MCF 10A (cell line): Measurements from ENCODE around the gene CBY1. TPM values are rescaled to one million over a fixed set of nuclear protein-coding genes. Genes with fewer than 3 reads are reported as not detected.
A peak's percentile ranks its signal among the peaks of the same experiment; 100 is the strongest.

Source experiments
- BruUV-seq: library from RNA; stranded (reverse); fragments of 400-500 nt; replicated peaks from 2 replicates; lab custom pipeline; 2021; lab: Mats Ljungman, UMichigan
- CTCF ChIA-PET: fragments of 300-600 bp; sonication (Branson Sonifier 250); formaldehyde crosslinking; extraction: SDS; loops from one replicate; lab custom pipeline; 2021; ENCODE audit warnings: antibody characterized with exemption, inconsistent platforms; lab: Yijun Ruan, JAX
- POLR2A ChIA-PET: fragments of 300-600, 350-650 bp; sonication (Branson Sonifier 250); formaldehyde crosslinking; extraction: SDS; loops from one replicate; lab custom pipeline; 2020; ENCODE audit warnings: antibody characterized with exemption, inconsistent platforms; lab: Yijun Ruan, JAX
- DNase-seq: peaks from one replicate; pipeline ENCODE4 v3.0.0-alpha.2; 2018; ENCODE audit not compliant: unreplicated experiment
- H3K27ac Mint-ChIP-seq: one replicate; pipeline ENCODE4 v1.8.0; 2022; ENCODE audit warnings: mild to moderate bottlenecking, low read depth, mixed read lengths; ENCODE audit not compliant: unreplicated experiment
- H3K27me3 Mint-ChIP-seq: one replicate; pipeline ENCODE4 v1.8.0; 2022; ENCODE audit warnings: mixed read lengths; ENCODE audit not compliant: insufficient read depth, unreplicated experiment
- H3K36me3 Mint-ChIP-seq: one replicate; pipeline ENCODE4 v1.8.0; 2022; ENCODE audit warnings: mild to moderate bottlenecking, moderate library complexity, mixed read lengths; ENCODE audit not compliant: insufficient read depth, unreplicated experiment
- H3K4me1 Mint-ChIP-seq: one replicate; pipeline ENCODE4 v1.8.0; 2022; ENCODE audit warnings: mixed read lengths; ENCODE audit not compliant: insufficient read depth, unreplicated experiment
- H3K4me3 Mint-ChIP-seq: one replicate; pipeline ENCODE4 v1.8.0; 2022; ENCODE audit warnings: mild to moderate bottlenecking, moderate library complexity, mixed read lengths; ENCODE audit not compliant: unreplicated experiment
- H3K9me3 Mint-ChIP-seq: one replicate; pipeline ENCODE4 v1.8.0; 2022; ENCODE audit warnings: mixed read lengths; ENCODE audit not compliant: unreplicated experiment
- intact Hi-C: fragments of 100-400 bp; cut with micrococcal nuclease; formaldehyde crosslinking; loops from 2 replicates; pipeline ENCODE4 v1.14.1; 2022
- total RNA-seq: library from RNA; stranded (reverse); gene quantifications from 2 replicates; pipeline ENCODE4 v1.2.3, GENCODE V29; 2022
- TF ChIP-seq, protein P1 (sequence below): fragments of 200-600 bp; IDR thresholded peaks from one replicate; pipeline ENCODE4 v1.8.0; 2022; ENCODE audit warnings: antibody characterized with exemption, mild to moderate bottlenecking; ENCODE audit not compliant: unreplicated experiment

The CBY1 gene
- total RNA-seq, 1 experiment from 2014 or later = 40.6 TPM

DNA sequence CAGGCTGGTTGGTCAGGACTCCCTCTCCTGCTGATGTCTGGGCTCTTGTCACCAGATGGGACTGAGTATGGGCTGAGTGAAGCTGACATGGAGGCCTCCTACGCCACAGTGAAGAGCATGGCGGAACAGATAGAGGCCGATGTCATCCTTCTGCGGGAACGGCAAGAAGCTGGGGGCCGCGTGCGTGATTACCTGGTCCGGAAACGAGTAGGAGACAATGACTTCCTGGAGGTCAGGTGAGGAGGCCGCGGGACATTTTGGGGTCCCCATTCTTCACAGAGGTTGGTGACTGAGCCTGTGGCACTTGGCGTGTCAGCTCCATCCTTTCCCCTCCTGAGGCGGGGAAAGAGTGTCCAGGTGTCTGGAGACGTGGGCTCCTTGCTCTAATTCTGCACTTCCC, 59.4 kb downstream of the CBY1 start:
- no TSS peak for BruUV-seq
- intact Hi-C loops = no loop called here
- Mint-ChIP-seq H3K4me3 (no peak overlapping the region), H3K9me3 (no peaks in the 10 kb centered on the region), H3K4me1 (peaks cover 16% of the 10 kb centered on the region), H3K36me3 (peaks cover 17% of the 10 kb centered on the region), H3K27ac (no peak overlapping the region), H3K27me3 (no peaks in the 10 kb centered on the region)
- no peak for DNase-seq
- ChIA-PET POLR2A (interaction anchor here (0.5 to 5.5 kb wide), 3 partner anchors 9 to 336 kb away, joined by 3 to 64 read pairs (median 4); partner anchors contain the start of gene GTPBP1), CTCF (interaction anchor here (0.6 to 1.3 kb wide), 3 partner anchors 9 to 269 kb away, joined by 3 to 4 read pairs (median 4); partner anchors contain the start of gene TOMM22)
- TF ChIP-seq, protein P1, sequence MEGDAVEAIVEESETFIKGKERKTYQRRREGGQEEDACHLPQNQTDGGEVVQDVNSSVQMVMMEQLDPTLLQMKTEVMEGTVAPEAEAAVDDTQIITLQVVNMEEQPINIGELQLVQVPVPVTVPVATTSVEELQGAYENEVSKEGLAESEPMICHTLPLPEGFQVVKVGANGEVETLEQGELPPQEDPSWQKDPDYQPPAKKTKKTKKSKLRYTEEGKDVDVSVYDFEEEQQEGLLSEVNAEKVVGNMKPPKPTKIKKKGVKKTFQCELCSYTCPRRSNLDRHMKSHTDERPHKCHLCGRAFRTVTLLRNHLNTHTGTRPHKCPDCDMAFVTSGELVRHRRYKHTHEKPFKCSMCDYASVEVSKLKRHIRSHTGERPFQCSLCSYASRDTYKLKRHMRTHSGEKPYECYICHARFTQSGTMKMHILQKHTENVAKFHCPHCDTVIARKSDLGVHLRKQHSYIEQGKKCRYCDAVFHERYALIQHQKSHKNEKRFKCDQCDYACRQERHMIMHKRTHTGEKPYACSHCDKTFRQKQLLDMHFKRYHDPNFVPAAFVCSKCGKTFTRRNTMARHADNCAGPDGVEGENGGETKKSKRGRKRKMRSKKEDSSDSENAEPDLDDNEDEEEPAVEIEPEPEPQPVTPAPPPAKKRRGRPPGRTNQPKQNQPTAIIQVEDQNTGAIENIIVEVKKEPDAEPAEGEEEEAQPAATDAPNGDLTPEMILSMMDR = no peak

DNA sequence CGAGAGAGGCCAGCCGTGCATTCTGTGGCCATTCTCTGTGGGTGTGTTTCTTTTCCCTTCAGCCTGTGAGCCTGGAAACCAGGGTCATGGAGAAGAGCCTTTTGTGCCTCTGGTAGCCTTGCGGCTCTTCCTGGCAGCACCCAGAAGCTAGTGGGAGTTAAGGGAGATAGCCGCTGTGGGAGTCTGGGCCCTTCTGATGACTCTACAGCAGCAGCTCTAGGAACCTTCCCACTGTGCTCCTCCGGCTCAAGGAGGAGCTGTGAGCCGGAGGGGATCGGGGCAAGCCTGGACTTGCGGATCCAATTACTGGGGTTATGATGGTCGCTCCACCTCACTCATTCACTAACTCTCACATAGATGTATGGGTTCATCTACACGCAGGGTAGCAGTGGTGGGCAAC, 59.8 kb downstream of the CBY1 start:
- H3K27me3 Mint-ChIP-seq = no peaks in the 10 kb centered on the region
- H3K9me3 Mint-ChIP-seq = no peaks in the 10 kb centered on the region
- no peak overlapping the region for H3K27ac Mint-ChIP-seq
- intact Hi-C loops = no loop called here
- no peak for DNase-seq
- peaks cover 19% of the 10 kb centered on the region for H3K36me3 Mint-ChIP-seq
- H3K4me1 Mint-ChIP-seq = peaks cover 16% of the 10 kb centered on the region
- CTCF ChIA-PET = interaction anchor here (1.1 kb wide), 1 partner anchor 10 kb away, joined by 4 read pairs; no protein-coding TSS in a partner anchor
- TF ChIP-seq, protein P1 = no peak
- no peak overlapping the region for H3K4me3 Mint-ChIP-seq
- BruUV-seq = no TSS peak
- POLR2A ChIA-PET = interaction anchor here (5.5 kb wide), 1 partner anchor 9 kb away, joined by 64 read pairs; the partner anchor contains the start of gene GTPBP1

DNA sequence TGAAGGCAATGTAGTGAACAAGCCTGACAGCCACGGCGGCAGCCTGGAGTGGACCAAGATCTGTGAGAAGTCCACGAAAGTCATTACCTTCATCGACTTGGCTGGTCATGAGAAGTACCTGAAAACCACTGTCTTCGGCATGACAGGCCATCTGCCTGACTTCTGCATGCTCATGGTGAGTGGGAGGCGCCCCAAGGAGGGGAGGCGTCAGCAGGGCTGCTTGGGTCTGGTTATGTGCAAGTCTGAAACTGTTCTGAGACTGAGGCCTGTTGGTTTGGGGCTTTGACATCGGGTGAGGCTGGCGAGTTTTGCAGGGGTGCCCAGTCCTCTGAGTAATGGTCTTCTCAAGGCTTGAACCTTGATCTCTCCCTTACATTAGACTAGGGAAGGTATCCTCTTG, 60.4 kb downstream of the CBY1 start:
- Mint-ChIP-seq H3K9me3 (no peaks in the 10 kb centered on the region), H3K4me1 (peaks cover 16% of the 10 kb centered on the region), H3K27me3 (no peaks in the 10 kb centered on the region), H3K36me3 (peaks cover 21% of the 10 kb centered on the region), H3K4me3 (no peak overlapping the region), H3K27ac (no peak overlapping the region)
- CTCF ChIA-PET = interaction anchor here (1.1 to 1.4 kb wide), 2 partner anchors 9 to 10 kb away, joined by 4 to 14 read pairs; no protein-coding TSS in a partner anchor
- no TSS peak for BruUV-seq
- POLR2A ChIA-PET = interaction anchor here (2.1 to 5.5 kb wide), 2 partner anchors 10 to 17 kb away, joined by 15 to 64 read pairs; partner anchors contain the start of genes GTPBP1 and JOSD1
- intact Hi-C loops = no loop called here
- DNase-seq = no peak
- TF ChIP-seq, protein P1 = no peak

DNA sequence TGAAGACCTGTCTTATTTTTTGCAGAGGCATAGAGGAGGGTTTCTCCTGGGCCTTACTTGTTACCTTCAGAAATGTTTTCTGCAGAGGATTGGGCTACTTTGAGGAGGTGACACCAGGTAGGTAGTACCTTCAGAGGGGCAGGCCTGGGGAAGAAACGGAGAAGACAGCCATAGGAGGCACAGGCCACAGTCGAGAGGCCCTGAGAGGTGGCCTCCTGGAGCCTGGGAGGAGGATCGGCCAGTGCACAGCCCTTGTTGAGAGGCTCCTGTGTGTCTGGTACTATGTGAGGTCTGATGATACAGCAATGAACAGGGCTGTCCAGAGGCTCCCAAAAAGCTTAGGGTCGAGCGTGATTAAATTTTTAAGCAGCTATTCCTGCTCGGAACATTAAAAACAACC, 60.8 kb downstream of the CBY1 start:
- ChIA-PET POLR2A (interaction anchor here (1.8 to 5.5 kb wide), 3 partner anchors 10 to 36 kb away, joined by 7 to 64 read pairs (median 15); partner anchors contain the start of genes GTPBP1, JOSD1 and TOMM22), CTCF (interaction anchor here (0.6 to 1.4 kb wide), 2 partner anchors 10 to 162 kb away, joined by 3 to 14 read pairs; no protein-coding TSS in a partner anchor)
- intact Hi-C loops = no loop called here
- no peaks in the 10 kb centered on the region for H3K9me3 Mint-ChIP-seq
- peaks cover 26% of the 10 kb centered on the region for H3K36me3 Mint-ChIP-seq
- TF ChIP-seq, protein P1 = no peak
- no peak for DNase-seq
- H3K27me3 Mint-ChIP-seq = no peaks in the 10 kb centered on the region
- H3K4me1 Mint-ChIP-seq = peaks cover 16% of the 10 kb centered on the region
- H3K27ac Mint-ChIP-seq = peak overlapping the region; percentile 60
- no peak overlapping the region for H3K4me3 Mint-ChIP-seq
- no TSS peak for BruUV-seq
